ENCODE results near the gene LZTS3. TPM values are rescaled to one million over a fixed set of nuclear protein-coding genes. Genes with fewer than 3 reads are reported as not detected.

LZTS3 gene
- total and polyA plus RNA-seq, 2 of the 13 experiments (the other 11 are each of a cell fraction or from before 2014, with no cell fraction given), result 10.1 to 31.3 TPM

- TF ChIP-seq, protein P1, sequence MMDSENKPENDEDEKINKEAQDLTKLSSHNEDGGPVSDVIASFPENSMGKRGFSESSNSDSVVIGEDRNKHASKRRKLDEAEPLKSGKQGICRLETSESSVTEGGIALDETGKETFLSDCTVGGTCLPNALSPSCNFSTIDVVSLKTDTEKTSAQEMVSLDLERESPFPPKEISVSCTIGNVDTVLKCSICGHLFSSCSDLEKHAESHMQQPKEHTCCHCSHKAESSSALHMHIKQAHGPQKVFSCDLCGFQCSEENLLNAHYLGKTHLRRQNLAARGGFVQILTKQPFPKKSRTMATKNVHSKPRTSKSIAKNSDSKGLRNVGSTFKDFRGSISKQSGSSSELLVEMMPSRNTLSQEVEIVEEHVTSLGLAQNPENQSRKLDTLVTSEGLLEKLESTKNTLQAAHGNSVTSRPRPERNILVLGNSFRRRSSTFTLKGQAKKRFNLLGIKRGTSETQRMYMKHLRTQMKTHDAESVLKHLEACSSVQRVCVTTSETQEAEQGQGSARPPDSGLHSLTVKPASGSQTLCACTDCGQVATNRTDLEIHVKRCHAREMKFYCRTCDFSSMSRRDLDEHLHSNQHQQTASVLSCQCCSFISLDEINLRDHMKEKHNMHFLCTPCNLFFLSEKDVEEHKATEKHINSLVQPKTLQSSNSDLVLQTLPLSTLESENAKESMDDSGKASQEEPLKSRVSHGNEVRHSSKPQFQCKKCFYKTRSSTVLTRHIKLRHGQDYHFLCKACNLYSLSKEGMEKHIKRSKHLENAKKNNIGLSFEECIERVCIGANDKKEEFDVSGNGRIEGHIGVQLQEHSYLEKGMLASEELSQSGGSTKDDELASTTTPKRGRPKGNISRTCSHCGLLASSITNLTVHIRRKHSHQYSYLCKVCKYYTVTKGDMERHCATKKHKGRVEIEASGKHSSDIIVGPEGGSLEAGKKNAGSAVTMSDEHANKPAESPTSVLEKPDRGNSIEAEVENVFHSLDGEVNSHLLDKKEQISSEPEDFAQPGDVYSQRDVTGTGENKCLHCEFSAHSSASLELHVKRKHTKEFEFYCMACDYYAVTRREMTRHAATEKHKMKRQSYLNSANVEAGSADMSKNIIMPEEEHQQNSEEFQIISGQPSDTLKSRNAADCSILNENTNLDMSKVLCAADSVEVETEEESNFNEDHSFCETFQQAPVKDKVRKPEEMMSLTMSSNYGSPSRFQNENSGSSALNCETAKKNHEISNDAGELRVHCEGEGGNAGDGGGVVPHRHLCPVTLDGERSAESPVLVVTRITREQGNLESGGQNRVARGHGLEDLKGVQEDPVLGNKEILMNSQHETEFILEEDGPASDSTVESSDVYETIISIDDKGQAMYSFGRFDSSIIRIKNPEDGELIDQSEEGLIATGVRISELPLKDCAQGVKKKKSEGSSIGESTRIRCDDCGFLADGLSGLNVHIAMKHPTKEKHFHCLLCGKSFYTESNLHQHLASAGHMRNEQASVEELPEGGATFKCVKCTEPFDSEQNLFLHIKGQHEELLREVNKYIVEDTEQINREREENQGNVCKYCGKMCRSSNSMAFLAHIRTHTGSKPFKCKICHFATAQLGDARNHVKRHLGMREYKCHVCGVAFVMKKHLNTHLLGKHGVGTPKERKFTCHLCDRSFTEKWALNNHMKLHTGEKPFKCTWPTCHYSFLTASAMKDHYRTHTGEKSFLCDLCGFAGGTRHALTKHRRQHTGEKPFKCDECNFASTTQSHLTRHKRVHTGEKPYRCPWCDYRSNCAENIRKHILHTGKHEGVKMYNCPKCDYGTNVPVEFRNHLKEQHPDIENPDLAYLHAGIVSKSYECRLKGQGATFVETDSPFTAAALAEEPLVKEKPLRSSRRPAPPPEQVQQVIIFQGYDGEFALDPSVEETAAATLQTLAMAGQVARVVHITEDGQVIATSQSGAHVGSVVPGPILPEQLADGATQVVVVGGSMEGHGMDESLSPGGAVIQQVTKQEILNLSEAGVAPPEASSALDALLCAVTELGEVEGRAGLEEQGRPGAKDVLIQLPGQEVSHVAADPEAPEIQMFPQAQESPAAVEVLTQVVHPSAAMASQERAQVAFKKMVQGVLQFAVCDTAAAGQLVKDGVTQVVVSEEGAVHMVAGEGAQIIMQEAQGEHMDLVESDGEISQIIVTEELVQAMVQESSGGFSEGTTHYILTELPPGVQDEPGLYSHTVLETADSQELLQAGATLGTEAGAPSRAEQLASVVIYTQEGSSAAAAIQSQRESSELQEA (CRISPR knock-in tag; IDR thresholded peaks at IDR 0.05; ENCODE audit: not compliant biosample characterization), result peak; percentile 46
- no peak for TF ChIP-seq ZNF674 (CRISPR knock-in tag; IDR thresholded peaks at IDR 0.05; ENCODE audit: low read depth)
- TF ChIP-seq ZNF569 (CRISPR knock-in tag; IDR thresholded peaks at IDR 0.05; ENCODE audit: borderline replicate concordance), result 0 out of 2 replicates have a peak, but pooled peaks have one; percentile 44
- no peak for TF ChIP-seq ZNF260 (CRISPR knock-in tag; IDR thresholded peaks at IDR 0.05; ENCODE audit: borderline replicate concordance, low read depth)
- no peak for TF ChIP-seq ZNF678 (CRISPR knock-in tag; IDR thresholded peaks at IDR 0.05)
- TF ChIP-seq ZNF20 (CRISPR knock-in tag; IDR thresholded peaks at IDR 0.05), result no peak
- peak; percentile 63; the same call in 1 of the 2 replicates for TF ChIP-seq KDM4B (CRISPR knock-in tag; IDR thresholded peaks at IDR 0.05)
- no peak for TF ChIP-seq ZNF766 (CRISPR knock-in tag; IDR thresholded peaks at IDR 0.05; ENCODE audit: borderline replicate concordance)
- peak in 1 of 2 experiments; percentile 86; a peak in 1 of 4 replicates for TF ChIP-seq KLF16 (CRISPR knock-in tag; IDR thresholded peaks at IDR 0.05)
- TF ChIP-seq RELA (CRISPR knock-in tag; IDR thresholded peaks at IDR 0.05), result peak; percentile 96
- no peak for TF ChIP-seq ZMAT5 (CRISPR knock-in tag; IDR thresholded peaks at IDR 0.05; ENCODE audit: borderline replicate concordance, low read depth)
- TF ChIP-seq ZNF136 (CRISPR knock-in tag; IDR thresholded peaks at IDR 0.05; ENCODE audit: low read depth), result peak; percentile 55; the same call in 1 of the 2 replicates
- peak; percentile 53; the same call in 1 of the 2 replicates for TF ChIP-seq MAX (IDR thresholded peaks at IDR 0.05)
- no peak for TF ChIP-seq BCLAF1 (IDR thresholded peaks at IDR 0.05)
These were observed 45.1 kb upstream of the LZTS3 start (continued) for GRCh38 chr20:3218307-3218988.
